Muscle layer of colon (tissue), 2 donors: ENCODE measurements around the gene NOX4.
"Not testable (repeated sequence)": the region's sequence is repeated elsewhere in the genome, so short reads cannot be mapped to it uniquely, and the experiment has no call there.

Experiments used
- H3K27ac ChIP-seq: one replicate; pipeline ENCODE4 v1.7.0; 2013; ENCODE audit warnings: low read depth, mild to moderate bottlenecking, low read length, moderate library complexity
- H3K27me3 ChIP-seq, 2 donors: one replicate each; pipeline ENCODE4 v1.7.0; 2013; ENCODE audit warnings: low read length in 2 of 2, mild to moderate bottlenecking in 2 of 2; ENCODE audit not compliant: insufficient read depth in 2 of 2, control insufficient read depth in 1 of 2
- H3K36me3 ChIP-seq: one replicate; pipeline ENCODE4 v1.7.0; 2013; ENCODE audit warnings: mild to moderate bottlenecking, low read length; ENCODE audit not compliant: insufficient read depth
- H3K4me1 ChIP-seq: one replicate; pipeline ENCODE4 v1.7.0; 2013; ENCODE audit warnings: mild to moderate bottlenecking, low read length; ENCODE audit not compliant: insufficient read depth
- H3K4me3 ChIP-seq, 2 donors: one replicate each; pipeline ENCODE4 v1.7.0; 2013; ENCODE audit warnings: low read length in 2 of 2, low read depth in 1 of 2, mild to moderate bottlenecking in 1 of 2, moderate library complexity in 1 of 2
- H3K9ac ChIP-seq: one replicate; pipeline ENCODE4 v1.7.0; 2013; ENCODE audit warnings: low read length
- H3K9me3 ChIP-seq: one replicate; pipeline ENCODE4 v1.7.0; 2013; ENCODE audit warnings: mild to moderate bottlenecking, low read length
- donor health status: abdominal sarcoma.
- donor health status: Adenocarcinoma of cecum.

The NOX4 gene

GRCh38 chr11:89288004-89288403, 203.2 kb downstream of the NOX4 start:
- not testable (repeated sequence) for H3K9me3 ChIP-seq, H3K27me3 ChIP-seq, H3K27ac ChIP-seq, H3K9ac ChIP-seq, H3K4me1 ChIP-seq, H3K36me3 ChIP-seq, H3K4me3 ChIP-seq

- H3K4me1 ChIP-seq, H3K9ac ChIP-seq, H3K4me3 ChIP-seq, H3K27ac ChIP-seq, H3K9me3 ChIP-seq, H3K36me3 ChIP-seq, H3K27me3 ChIP-seq: not testable (repeated sequence)
These were observed 204.6 kb downstream of the NOX4 start for GRCh38 chr11:89286601-89287000.

- not testable (repeated sequence) for H3K9me3 ChIP-seq, H3K36me3 ChIP-seq, H3K9ac ChIP-seq, H3K27ac ChIP-seq, H3K4me3 ChIP-seq, H3K27me3 ChIP-seq, H3K4me1 ChIP-seq
These were observed 210.0 kb downstream of the NOX4 start for GRCh38 chr11:89281032-89281677.

- Histone ChIP-seq H3K27me3 (no peaks in the 10 kb centered on the region), H3K4me1 (no peaks in the 10 kb centered on the region), H3K9me3 (no peaks in the 10 kb centered on the region), H3K9ac (no peak overlapping the region), H3K4me3 (no peak overlapping the region), H3K36me3 (no peaks in the 10 kb centered on the region), H3K27ac (no peak overlapping the region)
These were observed 212.0 kb downstream of the NOX4 start for GRCh38 chr11:89279176-89279575.

DNA sequence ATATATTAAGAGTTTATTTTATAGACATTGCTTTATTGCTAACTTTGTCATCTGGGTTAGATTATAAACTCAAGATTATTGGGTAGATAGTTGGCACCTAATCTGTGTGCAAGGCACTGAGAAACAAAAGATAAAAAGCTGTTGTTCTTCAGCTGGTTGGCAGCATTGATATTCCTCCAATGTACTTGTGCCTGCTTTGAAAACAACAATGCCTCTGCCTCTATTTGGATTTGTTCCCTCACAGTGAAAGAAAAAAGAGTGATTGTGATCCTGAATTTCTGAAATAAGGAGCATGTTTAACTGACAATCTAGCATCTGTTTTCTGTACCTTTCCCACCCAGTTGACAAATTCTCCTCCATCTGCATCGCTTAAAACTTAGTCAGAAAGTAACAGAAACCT, 215.2 kb downstream of the NOX4 start:
- no peaks in the 10 kb centered on the region for H3K4me1 ChIP-seq

More for the DNA sequence above, 215.2 kb downstream of the NOX4 start:
- Histone ChIP-seq H3K36me3 (no peaks in the 10 kb centered on the region), H3K27ac (no peak overlapping the region), H3K27me3 (no peaks in the 10 kb centered on the region), H3K9me3 (no peaks in the 10 kb centered on the region), H3K4me3 (no peak overlapping the region), H3K9ac (no peak overlapping the region)
